PC-3 (cell line): ENCODE measurements around the gene SEMA3D.

Experiments used
- CTCF ChIP-seq: fragments of 300-600 bp; sonication (generic); conservative IDR thresholded peaks from 2 replicates; pipeline ENCODE4 v1.5.1; 2017; ENCODE audit warnings: antibody characterized with exemption, low read depth, mild to moderate bottlenecking, low read length
- EZH2 ChIP-seq: fragments of 300-600 bp; sonication (generic); IDR thresholded peaks from one replicate; pipeline ENCODE4 v1.6.1; 2017; ENCODE audit warnings: antibody characterized with exemption, mild to moderate bottlenecking, low read length; ENCODE audit not compliant: unreplicated experiment

- no peak for TF ChIP-seq CTCF
- no peak for TF ChIP-seq EZH2
Measured at GRCh38 chr7:85160223-85160622, 26.6 kb downstream of the SEMA3D start.
